K562 (cell line): ENCODE measurements around the gene WDR62. TPM values are rescaled to one million over a fixed set of nuclear protein-coding genes. Genes with fewer than 3 reads are reported as not detected.

Source experiments
- ATAC-seq: fragments of 200-7000 bp; cut with Tn5 transposase; 3 replicates; pipeline ENCODE4 v1.9.1; 2020; ENCODE audit warnings: moderate library complexity
- BruUV-seq: library from RNA; stranded (reverse); fragments of 400-500 nt; replicated peaks from 2 replicates; lab custom pipeline; 2021; lab: Mats Ljungman, UMichigan
- CTCF ChIA-PET: fragments of 300-600 bp; formaldehyde crosslinking; extraction: SDS; loops from one replicate; lab custom pipeline; 2021; ENCODE audit warnings: low intra/inter-chr PET ratio; lab: Yijun Ruan, JAX
- POLR2A ChIA-PET: fragments of 300-600, 350-650 bp; sonication (Branson Sonifier 250); formaldehyde crosslinking; extraction: SDS; loops from one replicate; lab custom pipeline; 2021; ENCODE audit warnings: antibody characterized with exemption, inconsistent platforms; lab: Yijun Ruan, JAX
- DNase-seq, 4 experiments: peaks; one replicate each; pipeline versions ENCODE4 v3.0.0 to v3.0.0-alpha.2; 2011 to 2018; ENCODE audit warnings: low spot score in 3 of 4, mixed read lengths in 3 of 4; ENCODE audit errors: extremely low read depth in 1 of 4
- FAIRE-seq: peaks from 2 replicates; lab custom pipeline; 2011; peaks lifted over from hg19 to GRCh38; lab: Jason Lieb, UNC
- H2AFZ ChIP-seq: 2 replicates; pipeline ENCODE4 v1.6.0; 2011; ENCODE audit warnings: low read depth, low read length, control low read depth, inconsistent platforms
- H3K27ac ChIP-seq: fragments of 200-600 bp; 3 replicates; pipeline ENCODE4 v1.8.0; 2011; ENCODE audit warnings: low read depth, mild to moderate bottlenecking, control low read depth, inconsistent platforms, low read length, moderate library complexity, mixed read lengths; ENCODE audit errors: extremely low read depth
- H3K27me3 ChIP-seq, 2 experiments: fragments of 300-600 bp in 1 of 2; 2 replicates in 1 of 2; 3 replicates in 1 of 2; pipeline versions ENCODE4 v1.6.0 to v1.8.0; 2011; ENCODE audit warnings: inconsistent platforms in 2 of 2, low read length in 2 of 2, mild to moderate bottlenecking in 1 of 2, mixed read lengths in 1 of 2, moderate library complexity in 1 of 2; ENCODE audit not compliant: control insufficient read depth in 2 of 2, insufficient read depth in 2 of 2
- H3K36me3 ChIP-seq: fragments of 300-600 bp; 3 replicates; pipeline ENCODE4 v1.8.0; 2011; ENCODE audit warnings: mild to moderate bottlenecking, low read length, inconsistent platforms; ENCODE audit not compliant: control insufficient read depth, insufficient read depth
- H3K4me1 ChIP-seq, 2 experiments: fragments of 200-600 bp in 1 of 2; replicated peaks in 1 of 2; 2 replicates in 1 of 2; 3 replicates in 1 of 2; pipeline versions ENCODE4 v1.5.1 to v1.8.0; 2011; ENCODE audit warnings: inconsistent platforms in 2 of 2, low read length in 2 of 2, mild to moderate bottlenecking in 1 of 2, mixed read lengths in 1 of 2, moderate library complexity in 1 of 2; ENCODE audit not compliant: control insufficient read depth in 2 of 2, insufficient read depth in 2 of 2
- H3K4me2 ChIP-seq: 2 replicates; pipeline ENCODE4 v1.6.1; 2011; ENCODE audit warnings: low read length, control low read depth, inconsistent platforms, mixed read lengths; ENCODE audit not compliant: insufficient read depth
- H3K4me3 ChIP-seq: fragments of 200-600 bp; sonication (generic), shearing (Covaris generic); 2 replicates; pipeline ENCODE4 v1.5.1; 2016; ENCODE audit warnings: control low read depth, inconsistent platforms
- H3K79me2 ChIP-seq: fragments of 200-600 bp; 3 replicates; pipeline ENCODE4 v1.8.0; 2011; ENCODE audit warnings: low read length, inconsistent platforms; ENCODE audit not compliant: control insufficient read depth, insufficient read depth
- H3K9ac ChIP-seq, 2 experiments: 2 replicates each; pipeline versions ENCODE4 v1.6.0 to v1.6.1; 2011; ENCODE audit warnings: low read depth in 2 of 2, low read length in 2 of 2, control low read depth in 1 of 2, inconsistent platforms in 1 of 2, mild to moderate bottlenecking in 1 of 2, mixed read lengths in 1 of 2; ENCODE audit not compliant: insufficient read depth in 1 of 2
- H3K9me1 ChIP-seq: one replicate; pipeline ENCODE4 v1.6.0; 2011; ENCODE audit warnings: inconsistent platforms, mild to moderate bottlenecking, low read length, moderate library complexity; ENCODE audit not compliant: control insufficient read depth, insufficient read depth
- H3K9me3 ChIP-seq: replicated peaks from 2 replicates; pipeline ENCODE4 v1.5.1; 2011; ENCODE audit warnings: low read depth, low read length, inconsistent platforms; ENCODE audit not compliant: control insufficient read depth, insufficient read depth
- H4K20me1 ChIP-seq: replicated peaks from 2 replicates; pipeline ENCODE4 v1.6.1; 2011; ENCODE audit warnings: low read length, inconsistent platforms, mixed read lengths; ENCODE audit not compliant: control insufficient read depth, insufficient read depth
- CHAMP1 ChIP-seq: fragments of 450-650 bp; IDR thresholded peaks from 2 replicates; pipeline ENCODE4 v1.6.1; 2016; ENCODE audit warnings: mild to moderate bottlenecking
- CHD4 ChIP-seq: fragments of 200-600 bp; sonication (generic); IDR thresholded peaks from 3 replicates; pipeline ENCODE4 v1.6.1; 2012; ENCODE audit warnings: low read depth, mild to moderate bottlenecking, mixed read lengths, low read length, inconsistent platforms; ENCODE audit not compliant: insufficient read depth, insufficient replicate concordance, poor library complexity, severe bottlenecking
- GABPB1 ChIP-seq: sonication (generic); formaldehyde crosslinking; IDR thresholded peaks from 2 replicates; pipeline ENCODE4 v1.8.0; 2022; ENCODE audit warnings: mild to moderate bottlenecking, missing genetic modification reagents
- IRF2 ChIP-seq: sonication (generic); formaldehyde crosslinking; IDR thresholded peaks from 2 replicates; pipeline ENCODE4 v1.8.1; 2022; ENCODE audit warnings: mild to moderate bottlenecking, missing genetic modification reagents
- POLR2AphosphoS2 ChIP-seq: IDR thresholded peaks from 2 replicates; pipeline ENCODE4 v1.6.1; 2012; ENCODE audit warnings: low read length, improper control_type of control experiment
- RBM17 ChIP-seq: fragments of 200-400 bp; formaldehyde crosslinking; IDR thresholded peaks from 2 replicates; pipeline ENCODE4 v1.6.1; 2017; ENCODE audit warnings: low read depth, mild to moderate bottlenecking, low read length, borderline replicate concordance
- TCF3 ChIP-seq: sonication (generic); formaldehyde crosslinking; IDR thresholded peaks from 2 replicates; pipeline ENCODE4 v1.4.0; 2020; ENCODE audit warnings: mild to moderate bottlenecking, missing genetic modification reagents
- TSC22D4 ChIP-seq: fragments of 450-650 bp; IDR thresholded peaks from 2 replicates; pipeline ENCODE4 v1.6.1; 2016; ENCODE audit warnings: missing genetic modification characterization, missing biosample characterization, control low read depth
- ZBTB1 ChIP-seq: sonication (generic); formaldehyde crosslinking; IDR thresholded peaks from 2 replicates; pipeline ENCODE4 v1.8.1; 2023; ENCODE audit warnings: missing genetic modification reagents, low read depth, mild to moderate bottlenecking, borderline replicate concordance
- ZNF717 ChIP-seq: fragments of 250-450 bp; sonication (Bioruptor Pico); IDR thresholded peaks from 2 replicates; pipeline ENCODE4 v1.5.0; 2021
- ZNF830 ChIP-seq: fragments of 250-450 bp; sonication (Bioruptor Pico); IDR thresholded peaks from 2 replicates; pipeline ENCODE4 v1.5.0; 2021; ENCODE audit warnings: mild to moderate bottlenecking
- ZSCAN29 ChIP-seq: fragments of 450-650 bp; IDR thresholded peaks from 2 replicates; pipeline ENCODE4 v1.6.1; 2017
- WGBS: fragments of 100-300 bp; shearing (Covaris generic); methylation state at CpG from one replicate; pipeline ENCODE4 v1.1.6; 2016; ENCODE audit warnings: low coverage, mixed read lengths; ENCODE audit not compliant: insufficient coverage; ENCODE audit errors: missing lambda C conversion rate; 5-methylcytosine and 5-hydroxymethylcytosine counted together
- in situ Hi-C: fragments of 300-500 bp; cut with MboI; formaldehyde crosslinking; loops from 4 replicates; pipeline ENCODE4 v1.15.0; 2018; ENCODE audit warnings: inconsistent platforms, mixed read lengths
- intact Hi-C: fragments of 100-400 bp; cut with micrococcal nuclease; formaldehyde crosslinking; loops from 2 replicates; pipeline ENCODE4 v1.14.2; 2022
- polyA plus RNA-seq, 8 experiments: library from polyadenylated mRNA; depleted of rRNA in 4 of 8; stranded (reverse) in 5 of 8; unstranded in 3 of 8; fragments of >200 nt; fragmentation: Nextera tagmentation in 2 of 8; fragmentation: Illumina TruSeq in 1 of 8; extraction: Ambion mirVana in 2 of 8; extraction: Trizol in 1 of 8; gene quantifications; 2 replicates each; pipeline versions ENCODE4 v1.2.1 to v1.2.3, GENCODE V29; 2011 to 2014; ENCODE audit warnings: inconsistent platforms in 1 of 8, missing spikeins in 1 of 8
- total RNA-seq, 7 experiments: library from RNA; depleted of rRNA in 6 of 7; stranded (reverse); fragments of >200 nt in 6 of 7; fragmentation: Illumina TruSeq in 2 of 7; extraction: Trizol in 2 of 7; gene quantifications; 2 replicates each; pipeline versions ENCODE4 v1.2.1 to v1.2.3, GENCODE V29; 2011 to 2021; ENCODE audit warnings: low replicate concordance in 1 of 7

WDR62 gene
- total and polyA plus RNA-seq, 9 of the 15 experiments (the other 6 are each of a cell fraction or from before 2014, with no cell fraction given): 0.35 to 32.8 (median 14.4) TPM

- 0 out of 2 replicates have a peak, but pooled peaks have one; percentile 36 for TF ChIP-seq IRF2
These were observed 86.6 kb downstream of the WDR62 start (continued) for GRCh38 chr19:36141039-36141927.

GRCh38 chr19:36142046-36142445 lies 87.3 kb downstream of the WDR62 start:
- Histone ChIP-seq H3K4me1 (peaks cover 8 to 25% of the 10 kb centered on the region in 2 experiments), H3K79me2 (peaks cover 26% of the 10 kb centered on the region), H3K36me3 (peaks cover 50% of the 10 kb centered on the region), H4K20me1 (peaks cover 11% of the 10 kb centered on the region), H3K27me3 (no peaks in the 10 kb centered on the region), H3K9me1 (peaks cover 8% of the 10 kb centered on the region), H3K4me2 (no peak overlapping the region), H3K4me3 (peak overlapping the region; percentile 95; the same call in 1 of the 2 replicates), H3K9ac (peak overlapping the region in 1 of 2 experiments; percentile 75; a peak in 1 of 4 replicates), H2AFZ (no peak overlapping the region), H3K9me3 (no peaks in the 10 kb centered on the region), H3K27ac (no peak overlapping the region)
- intact Hi-C loops: no loop called here
- WGBS: 97% methylated on average over 5 of the region's 14 CpGs
- in situ Hi-C loops: no loop called here
- ChIA-PET CTCF (no interaction called here), POLR2A (no interaction called here)
- no peak for TF ChIP-seq ZNF717 (CRISPR knock-in tag)
- DNase-seq (no peak), ATAC-seq (no peak), FAIRE-seq (no peak)
- no TSS peak for BruUV-seq

- ATAC-seq (no peak), FAIRE-seq (no peak), DNase-seq (no peak)
- Histone ChIP-seq H3K9me3 (no peaks in the 10 kb centered on the region), H3K4me3 (no peak overlapping the region), H2AFZ (no peak overlapping the region), H4K20me1 (peaks cover 11% of the 10 kb centered on the region), H3K79me2 (peaks cover 26% of the 10 kb centered on the region), H3K27me3 (no peaks in the 10 kb centered on the region), H3K9me1 (peaks cover 8% of the 10 kb centered on the region), H3K4me1 (peaks cover 7 to 25% of the 10 kb centered on the region in 2 experiments; a peak in 4 of 5 replicates), H3K36me3 (peaks cover 53% of the 10 kb centered on the region), H3K27ac (no peak overlapping the region), H3K9ac (no peak overlapping the region), H3K4me2 (no peak overlapping the region)
- in situ Hi-C loops: no loop called here
- intact Hi-C loops: no loop called here
- ChIA-PET CTCF (no interaction called here), POLR2A (no interaction called here)
- 95% methylated on average over 9 of the region's 9 CpGs for WGBS
- no TSS peak for BruUV-seq
- TF ChIP-seq CHAMP1 (no peak), CHD4 (no peak), ZSCAN29 (no peak), POLR2AphosphoS2 (no peak), ZNF830 (no peak), TSC22D4 (no peak), ZBTB1 (no peak), GABPB1 (CRISPR knock-in tag) (no peak), TCF3 (CRISPR knock-in tag) (no peak), RBM17 (no peak)
These were observed 87.8 kb downstream of the WDR62 start for GRCh38 chr19:36142496-36142895.
